ENCODE data around the gene ARHGAP29. TPM values are rescaled to one million over a fixed set of nuclear protein-coding genes. Genes with fewer than 3 reads are reported as not detected.

Gene ARHGAP29
- total and polyA plus RNA-seq, 2 of the 8 experiments (the other 6 are each of a cell fraction or from before 2014, with no cell fraction given), result 0.57 to 3.2 TPM

GRCh38 chr1:94258873-94259331 is 21.5 kb upstream of the ARHGAP29 start (continued):
- TF ChIP-seq SIN3A (conservative IDR thresholded peaks at IDR 0.05 in 1 of 2, IDR thresholded peaks at IDR 0.05 in 1 of 2; ENCODE audit: low read depth in 1 of 2, low read length in 2 of 2) (no peak), RAD21 (IDR thresholded peaks at IDR 0.05 in 1 of 2, conservative IDR thresholded peaks at IDR 0.05 in 1 of 2; ENCODE audit: low read depth in 2 of 2, low read length in 2 of 2) (no peak), POU5F1 (IDR thresholded peaks at IDR 0.05; ENCODE audit: low read depth, low read length) (no peak), SP4 (IDR thresholded peaks at IDR 0.05; ENCODE audit: low read length) (no peak), JUND (IDR thresholded peaks at IDR 0.05; ENCODE audit: low read length) (no peak), KDM1A (IDR thresholded peaks at IDR 0.05; ENCODE audit: borderline replicate concordance, low read length) (no peak)
